Spleen (tissue), 7 donors: ENCODE measurements around the gene NUAK1.

ENCODE experiments used
- POLR2A ChIP-seq, 3 donors: fragments of 450-650 bp; IDR thresholded peaks; one replicate each; pipeline ENCODE4 v1.5.1; 2017; ENCODE audit warnings: antibody characterized with exemption in 3 of 3, mild to moderate bottlenecking in 1 of 3
- POLR2AphosphoS5 ChIP-seq, 3 donors: sonication (generic); formaldehyde crosslinking; IDR thresholded peaks; one replicate each; pipeline ENCODE4 v1.5.1; 2017; ENCODE audit warnings: antibody characterized with exemption in 3 of 3
- TF ChIP-seq, protein P1 (sequence below), 11 experiments: fragments of 200-600 bp in 7 of 11; fragments of 450-650 bp in 4 of 11; sonication (generic) in 4 of 11; IDR thresholded peaks in 8 of 11; conservative IDR thresholded peaks in 3 of 11; 1 replicate in 7 of 11; 2 replicates in 4 of 11; pipeline versions ENCODE4 v1.4.0 to v1.8.0; 2016 to 2021; ENCODE audit warnings: antibody characterized with exemption in 11 of 11, inconsistent platforms in 4 of 11, mild to moderate bottlenecking in 1 of 11
- donor health status: DM: no; HTN: no; CAD: no; lungs with moderate emphysema.
- donor health status: DM: no; HTN: no; CAD: no.
- donor health status: DM: no; HTN: no; CAD: no.

DNA sequence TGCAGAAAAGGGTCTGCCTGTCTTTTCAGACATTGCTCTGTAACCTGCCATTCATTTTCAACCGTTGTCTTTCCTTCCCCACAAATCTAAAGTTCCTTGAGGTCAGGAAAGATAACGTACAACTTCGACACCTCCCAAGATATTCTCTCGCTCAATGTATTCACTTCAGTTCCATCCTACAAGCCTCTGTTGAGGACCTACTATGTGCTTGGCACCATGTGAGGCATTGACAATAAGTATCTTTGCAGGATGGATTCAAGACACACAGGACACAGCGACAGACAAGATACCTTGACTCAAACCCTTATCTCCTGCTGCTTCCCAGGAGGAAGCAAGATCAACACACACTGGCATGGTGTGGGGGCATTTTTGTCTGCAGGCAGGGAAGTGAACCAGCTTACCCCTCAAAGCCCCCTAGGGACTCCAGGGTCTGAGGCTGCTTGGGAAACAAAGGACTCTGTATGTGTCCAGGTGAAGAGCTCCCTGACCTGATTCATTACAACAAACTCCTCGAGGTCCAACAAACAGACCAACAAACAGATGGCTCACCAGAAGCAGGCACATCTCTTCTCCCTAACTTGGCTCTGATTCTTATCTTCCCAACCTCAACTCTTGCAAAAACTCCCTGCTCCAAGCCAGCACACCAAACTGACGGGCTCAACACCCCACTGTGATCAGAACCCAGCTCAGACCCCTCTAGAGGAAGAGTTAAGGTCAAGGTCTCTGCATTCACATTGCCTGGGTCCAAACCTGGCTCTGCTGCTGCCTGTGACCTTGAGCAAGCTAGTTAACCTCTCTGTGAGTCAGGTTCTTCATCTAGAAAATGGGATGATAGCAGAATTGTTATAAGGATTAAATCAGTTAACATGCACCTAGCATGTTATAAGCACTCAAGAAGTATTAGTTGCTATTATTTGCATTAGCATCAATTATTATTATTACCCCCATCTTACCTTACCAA lies 6.3 kb downstream of the NUAK1 start:
- TF ChIP-seq, protein P1, sequence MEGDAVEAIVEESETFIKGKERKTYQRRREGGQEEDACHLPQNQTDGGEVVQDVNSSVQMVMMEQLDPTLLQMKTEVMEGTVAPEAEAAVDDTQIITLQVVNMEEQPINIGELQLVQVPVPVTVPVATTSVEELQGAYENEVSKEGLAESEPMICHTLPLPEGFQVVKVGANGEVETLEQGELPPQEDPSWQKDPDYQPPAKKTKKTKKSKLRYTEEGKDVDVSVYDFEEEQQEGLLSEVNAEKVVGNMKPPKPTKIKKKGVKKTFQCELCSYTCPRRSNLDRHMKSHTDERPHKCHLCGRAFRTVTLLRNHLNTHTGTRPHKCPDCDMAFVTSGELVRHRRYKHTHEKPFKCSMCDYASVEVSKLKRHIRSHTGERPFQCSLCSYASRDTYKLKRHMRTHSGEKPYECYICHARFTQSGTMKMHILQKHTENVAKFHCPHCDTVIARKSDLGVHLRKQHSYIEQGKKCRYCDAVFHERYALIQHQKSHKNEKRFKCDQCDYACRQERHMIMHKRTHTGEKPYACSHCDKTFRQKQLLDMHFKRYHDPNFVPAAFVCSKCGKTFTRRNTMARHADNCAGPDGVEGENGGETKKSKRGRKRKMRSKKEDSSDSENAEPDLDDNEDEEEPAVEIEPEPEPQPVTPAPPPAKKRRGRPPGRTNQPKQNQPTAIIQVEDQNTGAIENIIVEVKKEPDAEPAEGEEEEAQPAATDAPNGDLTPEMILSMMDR (IDR thresholded peaks at IDR 0.05 in 8 of 11, conservative IDR thresholded peaks at IDR 0.05 in 3 of 11): no peak
- TF ChIP-seq POLR2A (IDR thresholded peaks at IDR 0.05) (no peak), POLR2AphosphoS5 (IDR thresholded peaks at IDR 0.05) (no peak)
